HG02970 (cell line): Measurements from ENCODE around the gene CST4.
"Not testable (repeated sequence)": the region's sequence is repeated elsewhere in the genome, so short reads cannot be mapped to it uniquely, and the experiment has no call there.

Experiments used
- ATAC-seq: cut with Tn5 transposase; IDR thresholded peaks from one replicate; pipeline ENCODE4 v1.9.1; 2021; ENCODE audit warnings: mild to moderate bottlenecking, moderate library complexity, moderate number of reproducible peaks; ENCODE audit not compliant: unreplicated experiment, low FRiP score

Gene CST4

GRCh38 chr20:23690581-23690980, 1.7 kb upstream of the CST4 start:
- no peak for ATAC-seq

GRCh38 chr20:23689399-23689690, 507 bp upstream of the CST4 start:
- no peak for ATAC-seq

- ATAC-seq: no peak
Observed at GRCh38 chr20:23687986-23688385, 852 bp downstream of the CST4 start.

DNA sequence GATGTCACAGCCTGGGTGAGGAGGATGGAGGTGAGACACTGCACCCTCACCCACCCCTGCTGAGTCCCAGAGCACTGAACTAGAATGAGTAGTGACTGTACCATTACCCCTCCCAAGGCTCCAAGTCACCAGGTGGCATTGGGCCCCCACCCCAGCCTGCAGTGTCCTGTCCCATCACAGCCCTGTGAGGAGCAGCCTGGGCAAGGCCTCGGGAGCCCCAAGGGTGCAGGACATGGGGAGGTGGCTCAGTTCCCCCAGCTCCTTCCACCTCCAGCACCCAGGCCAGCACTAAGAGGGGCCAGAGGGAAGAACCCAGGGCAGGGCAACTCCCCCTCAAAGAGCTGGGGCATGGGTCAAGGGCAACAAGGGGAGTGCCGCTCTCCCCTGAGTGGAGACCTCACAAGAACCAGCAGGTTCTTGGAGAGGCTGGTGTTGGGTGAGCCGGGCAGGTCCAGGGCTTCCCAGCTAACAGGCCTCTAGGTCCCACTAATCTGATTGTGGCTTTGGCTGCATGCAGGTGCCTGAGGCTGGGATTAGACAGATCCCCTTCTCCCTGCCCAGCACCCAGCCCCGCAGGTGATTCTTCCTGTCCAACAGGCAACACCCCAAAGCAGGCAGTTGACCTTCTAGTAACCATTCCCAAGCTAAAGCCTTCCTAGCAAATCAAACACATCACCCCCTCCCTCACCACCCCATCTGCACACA, 2.6 kb downstream of the CST4 start:
- ATAC-seq: no peak

- not testable (repeated sequence) for ATAC-seq
Observed at GRCh38 chr20:23685529-23685896, 3.3 kb downstream of the CST4 start.

- ATAC-seq: no peak
Observed at GRCh38 chr20:23684261-23684660, 4.6 kb downstream of the CST4 start.

GRCh38 chr20:23683807-23684206, 5.0 kb downstream of the CST4 start:
- ATAC-seq: no peak

DNA sequence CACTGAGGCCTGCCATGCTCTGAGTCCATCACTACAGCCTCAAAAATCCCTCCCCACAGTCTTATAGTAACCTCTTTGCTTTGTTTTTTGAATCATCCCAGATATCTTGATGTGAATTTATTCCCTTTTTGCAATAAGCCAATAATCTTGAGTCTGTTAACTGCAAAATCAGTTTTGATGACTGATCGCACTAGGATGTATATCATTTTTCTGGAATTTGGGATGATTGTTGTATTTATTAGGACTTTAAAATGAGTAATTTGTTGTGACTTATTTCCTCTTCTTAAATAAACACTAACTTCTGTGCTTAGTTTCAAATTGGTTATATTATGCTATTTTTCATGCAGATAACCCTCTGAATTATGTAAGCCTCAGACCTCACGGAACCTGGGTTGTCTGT, 5.6 kb downstream of the CST4 start:
- no peak for ATAC-seq

- ATAC-seq: no peak
Observed at GRCh38 chr20:23680146-23680545, 8.7 kb downstream of the CST4 start.

GRCh38 chr20:23679133-23680092, 9.4 kb downstream of the CST4 start:
- ATAC-seq: no peak

DNA sequence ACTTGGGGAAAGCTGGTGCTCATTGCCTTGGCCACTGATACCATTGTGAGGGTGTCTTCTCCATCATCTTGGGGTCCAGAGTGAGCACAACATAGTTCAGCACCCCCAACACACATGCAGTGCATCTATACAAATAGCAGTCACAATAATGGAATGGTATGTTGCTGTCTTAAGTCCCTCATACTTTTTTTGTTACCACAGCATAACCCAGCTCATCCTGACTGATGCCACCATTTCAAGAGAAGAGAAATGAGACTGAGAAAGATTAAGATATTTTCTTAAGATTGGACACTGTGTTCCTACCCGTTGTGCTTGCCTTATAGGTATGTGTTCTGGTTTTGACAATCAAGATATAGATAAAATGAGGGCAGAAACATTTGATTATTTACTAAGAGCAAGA, 15.6 kb downstream of the CST4 start:
- no peak for ATAC-seq

DNA sequence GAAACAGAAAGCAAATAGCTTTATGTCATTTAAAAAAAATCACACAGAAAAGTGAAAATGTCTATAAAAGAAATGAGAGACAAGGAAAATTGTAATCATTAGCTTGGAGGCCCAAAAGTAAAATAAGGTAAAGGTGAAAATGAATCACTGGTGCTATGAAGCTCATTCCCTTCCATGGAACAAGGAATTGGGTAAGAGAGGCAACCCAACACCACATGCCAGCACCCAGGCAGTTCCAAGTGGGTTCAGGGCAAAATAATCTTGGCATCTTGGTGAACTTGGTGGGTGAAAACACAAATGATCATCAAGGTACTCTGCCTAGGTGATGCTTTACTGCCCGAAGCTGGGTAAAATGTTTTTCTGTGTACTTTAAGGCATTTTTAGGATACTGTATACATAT, 16.7 kb downstream of the CST4 start:
- ATAC-seq: no peak

DNA sequence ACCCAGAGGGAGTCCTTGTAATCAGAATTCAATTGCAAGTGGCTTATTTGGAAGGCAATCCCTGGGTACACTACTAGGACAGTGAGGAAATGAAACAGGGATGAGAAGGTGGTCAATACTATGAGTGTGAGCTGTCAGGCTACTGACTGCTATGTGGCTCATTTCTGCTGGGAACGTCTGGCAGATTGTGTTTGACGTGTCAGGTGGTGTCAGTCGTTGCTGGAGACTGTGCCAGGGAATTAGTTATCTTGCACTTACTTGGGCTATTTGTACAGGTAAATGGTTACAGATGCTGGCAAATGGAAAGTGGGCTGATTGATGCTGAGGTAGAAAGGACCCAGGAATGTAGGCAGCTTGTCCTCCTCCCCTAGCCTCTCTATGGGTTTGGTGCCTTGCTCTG, 17.4 kb downstream of the CST4 start:
- no peak for ATAC-seq

DNA sequence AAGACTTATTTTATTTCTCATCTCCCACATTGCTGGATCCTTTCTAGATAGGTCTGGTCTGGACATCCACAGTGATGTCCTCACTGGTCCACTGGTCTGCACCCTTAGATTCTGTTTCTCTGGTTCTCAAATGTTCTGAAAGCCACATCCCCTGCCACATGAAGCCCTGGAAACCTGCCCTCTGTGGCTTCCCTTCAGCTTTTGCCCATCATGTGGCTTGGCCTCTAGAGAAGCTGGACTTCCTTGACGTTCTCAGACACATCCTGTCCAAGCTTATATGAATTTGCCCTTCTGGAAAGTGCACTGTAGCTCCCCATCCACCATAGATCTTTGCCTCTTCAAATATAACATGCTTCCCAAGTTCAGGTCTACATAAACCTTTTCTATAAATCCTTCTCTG, 18.5 kb downstream of the CST4 start:
- no peak for ATAC-seq

- ATAC-seq: no peak
Observed at GRCh38 chr20:23669866-23670265, 19.0 kb downstream of the CST4 start.

GRCh38 chr20:23669327-23669726, 19.5 kb downstream of the CST4 start:
- ATAC-seq: no peak

DNA sequence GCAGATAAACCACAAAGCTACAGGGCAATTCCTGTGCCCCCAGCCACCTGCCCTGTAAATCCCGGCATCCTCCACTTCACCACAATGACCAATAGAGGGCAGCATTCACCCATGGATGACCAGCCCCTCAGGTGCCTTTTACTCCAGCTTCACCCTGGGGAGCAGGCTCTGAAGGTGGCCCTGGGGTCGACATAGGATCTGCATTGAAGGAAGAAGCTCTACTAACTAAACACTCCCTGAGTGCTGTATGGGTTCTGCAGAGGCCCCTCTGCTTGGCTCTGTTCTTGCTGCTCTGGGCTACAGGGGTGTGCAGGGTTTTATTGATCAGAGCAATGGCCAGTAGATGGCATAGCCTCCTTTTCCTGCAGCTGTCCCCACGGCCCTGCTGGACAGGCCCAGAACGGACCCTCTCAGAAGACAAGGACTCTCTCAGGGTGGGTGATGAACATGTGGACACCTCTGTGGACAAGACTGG, 20.3 kb downstream of the CST4 start:
- ATAC-seq: peak; percentile 57

GRCh38 chr20:23667666-23668065, 21.2 kb downstream of the CST4 start:
- ATAC-seq: no peak

GRCh38 chr20:23666698-23667097, 22.1 kb downstream of the CST4 start:
- ATAC-seq: no peak

GRCh38 chr20:23666189-23666588, 22.6 kb downstream of the CST4 start:
- ATAC-seq: no peak

DNA sequence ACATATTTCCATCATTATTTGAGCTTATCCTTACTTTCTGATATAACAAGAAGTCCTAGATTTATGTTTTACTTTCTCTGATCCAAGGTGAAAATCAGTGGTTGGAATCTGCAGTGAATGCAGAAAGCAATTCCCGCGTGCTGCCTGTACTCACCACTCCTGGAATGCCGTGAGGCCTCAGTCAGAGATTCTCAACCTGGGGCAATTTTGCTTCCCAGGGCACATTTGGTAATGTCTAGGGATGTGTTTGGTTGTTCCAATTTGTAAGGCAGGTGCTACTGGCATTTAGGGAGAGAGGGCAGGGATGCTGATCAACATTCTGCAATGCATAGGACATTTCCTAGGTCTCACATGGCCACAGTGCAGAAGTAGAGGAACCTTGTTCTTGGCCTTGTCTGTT, 23.9 kb downstream of the CST4 start:
- ATAC-seq: no peak

DNA sequence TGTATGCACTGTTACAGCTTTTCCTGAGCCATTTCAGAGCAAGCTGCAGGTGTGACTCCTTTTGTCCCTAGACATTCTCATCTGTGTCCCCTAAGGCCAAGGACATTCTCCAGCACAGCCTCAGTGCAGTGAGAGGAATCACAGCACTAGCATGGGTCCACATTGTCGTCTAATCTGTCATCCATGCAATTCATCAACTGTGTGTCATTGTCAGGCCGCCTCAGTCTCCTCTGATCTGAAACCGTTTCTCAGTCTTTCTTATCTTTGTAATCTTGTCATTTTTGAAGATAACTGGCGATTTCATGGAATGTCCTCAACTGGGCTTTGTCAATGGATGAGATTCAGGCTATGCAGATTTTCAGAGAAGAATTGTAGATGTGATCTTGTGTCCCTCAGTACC, 24.8 kb downstream of the CST4 start:
- not testable (repeated sequence) for ATAC-seq
